Small intestine (tissue), 7 donors: ENCODE measurements around the gene SERPINA4. TPM values are rescaled to one million over a fixed set of nuclear protein-coding genes. Genes with fewer than 3 reads are reported as not detected.

ENCODE experiments used
- DNase-seq, 2 donors: peaks; one replicate each; pipeline versions ENCODE4 v3.0.0 to v3.0.0-alpha.2; 2013
- FAIRE-seq: peaks from 2 replicates; lab custom pipeline; 2012; peaks lifted over from hg19 to GRCh38; lab: Jason Lieb, UNC
- H3K27ac ChIP-seq, 3 donors: one replicate each; pipeline ENCODE4 v1.5.1; 2013; ENCODE audit warnings: low read length in 2 of 3, mild to moderate bottlenecking in 2 of 3, control low read depth in 1 of 3, inconsistent platforms in 1 of 3, low read depth in 1 of 3, moderate library complexity in 1 of 3
- H3K27me3 ChIP-seq, 3 donors: one replicate each; pipeline ENCODE4 v1.6.1; 2013; ENCODE audit warnings: low read length in 3 of 3, inconsistent platforms in 1 of 3; ENCODE audit not compliant: control insufficient read depth in 3 of 3, insufficient read depth in 3 of 3
- H3K36me3 ChIP-seq, 3 donors: one replicate each; pipeline ENCODE4 v1.6.1; 2013; ENCODE audit warnings: low read length in 3 of 3, inconsistent platforms in 1 of 3, low read depth in 1 of 3, mild to moderate bottlenecking in 1 of 3, moderate library complexity in 1 of 3; ENCODE audit not compliant: control insufficient read depth in 3 of 3, insufficient read depth in 2 of 3
- H3K4me1 ChIP-seq, 3 donors: one replicate each; pipeline ENCODE4 v1.6.1; 2013; ENCODE audit warnings: low read length in 2 of 3, inconsistent platforms in 1 of 3, low read depth in 1 of 3, mild to moderate bottlenecking in 1 of 3, moderate library complexity in 1 of 3; ENCODE audit not compliant: control insufficient read depth in 3 of 3, insufficient read depth in 2 of 3
- H3K4me3 ChIP-seq, 3 donors: one replicate each; pipeline ENCODE4 v1.5.1; 2013; ENCODE audit warnings: low read length in 3 of 3, control low read depth in 1 of 3, inconsistent platforms in 1 of 3, low read depth in 1 of 3, mild to moderate bottlenecking in 1 of 3, moderate library complexity in 1 of 3
- H3K9me3 ChIP-seq, 2 donors: one replicate each; pipeline ENCODE4 v1.6.1; 2013; ENCODE audit warnings: low read depth in 1 of 2, low read length in 1 of 2; ENCODE audit not compliant: control insufficient read depth in 2 of 2, insufficient read depth in 1 of 2
- WGBS, 3 donors: extraction: QIAGEN DNeasy Blood & Tissue Kit; methylation state at CpG; one replicate each; pipeline ENCODE4 v1.1.7; 2013; 5-methylcytosine and 5-hydroxymethylcytosine counted together
- polyA plus RNA-seq, 4 donors: library from polyadenylated mRNA; stranded (reverse) in 3 of 4; unstranded in 1 of 4; fragments of 200-250 nt in 3 of 4; fragments of 120-200 nt in 1 of 4; gene quantifications; one replicate each; pipeline versions ENCODE4 v1.2.1 to v1.2.3, GENCODE V29; 2013
- donor health status: healthy with polysubstance abuse.
- donor health status: control.
- donor health status: control.
- donor health status: Bipolar disorder and iron deficiency.
- donor health status: healthy.

The SERPINA4 gene
- polyA plus RNA-seq, 4 donors, result 1.2 to 98.2 TPM; not detected in 2

DNA sequence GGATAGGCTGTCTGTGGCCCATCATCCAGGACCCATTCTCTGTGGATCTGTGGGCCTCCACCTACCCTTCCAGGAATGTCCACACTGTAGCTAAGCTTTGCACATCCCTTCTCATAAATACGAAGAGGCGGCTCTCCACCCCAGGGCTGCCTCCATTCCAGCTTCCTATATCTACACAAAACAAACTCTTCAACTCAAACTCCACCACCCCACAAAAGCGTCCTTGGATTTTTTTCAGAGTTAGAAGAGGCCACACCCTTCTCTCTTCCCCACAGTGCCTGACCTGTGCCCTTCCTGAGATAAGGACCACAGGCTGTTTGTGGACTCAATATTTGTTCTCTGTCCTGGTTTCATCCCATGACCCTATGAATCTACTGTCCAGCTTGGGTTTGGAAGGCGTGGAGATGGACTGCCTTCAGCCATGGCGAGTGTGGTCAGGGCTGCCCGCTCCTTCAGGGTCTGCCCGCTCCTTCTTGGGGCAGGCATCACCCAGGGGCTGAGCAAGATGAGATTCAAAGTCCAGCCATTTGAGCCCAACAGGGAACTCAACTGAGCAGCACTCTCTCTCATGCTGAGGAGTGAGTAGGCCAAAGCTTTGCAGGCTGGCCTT, 39.0 kb upstream of the SERPINA4 start:
- Histone ChIP-seq H3K4me3 (no peak overlapping the region), H3K27ac (no peak overlapping the region), H3K9me3 (no peaks in the 10 kb centered on the region), H3K4me1 (no peaks in the 10 kb centered on the region), H3K36me3 (no peaks in the 10 kb centered on the region), H3K27me3 (no peaks in the 10 kb centered on the region)
- WGBS, 3 donors, result 70 to 84% (median 77%) methylated on average over 7 of the region's 7 CpGs
- no peak for FAIRE-seq
- DNase-seq, result no peak

DNA sequence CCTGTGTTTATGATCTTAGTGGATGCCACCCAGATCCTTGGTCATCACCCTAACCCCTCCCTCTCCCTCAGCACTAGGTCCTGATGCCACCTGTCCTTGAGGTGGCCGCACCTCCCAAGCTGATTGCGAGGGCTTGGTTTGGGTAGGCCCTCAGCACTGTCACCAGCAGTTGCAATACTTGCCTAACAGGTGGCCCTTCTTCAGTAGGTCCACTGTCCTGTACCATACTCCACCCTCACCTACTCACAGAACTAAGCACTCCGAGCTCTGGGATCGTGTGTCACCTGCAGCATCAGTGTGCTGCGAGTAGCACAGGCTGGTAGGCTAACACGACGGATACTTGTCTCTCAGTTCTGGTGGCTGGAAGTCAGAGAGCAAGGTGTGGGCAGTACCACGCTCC, 38.0 kb upstream of the SERPINA4 start:
- no peak for DNase-seq
- Histone ChIP-seq H3K9me3 (no peaks in the 10 kb centered on the region), H3K4me3 (no peak overlapping the region), H3K4me1 (no peaks in the 10 kb centered on the region), H3K27ac (no peak overlapping the region), H3K36me3 (no peaks in the 10 kb centered on the region), H3K27me3 (no peaks in the 10 kb centered on the region)
- no peak for FAIRE-seq
- 83 to 91% (median 86%) methylated on average over 8 of the region's 8 CpGs for WGBS, 3 donors

DNA sequence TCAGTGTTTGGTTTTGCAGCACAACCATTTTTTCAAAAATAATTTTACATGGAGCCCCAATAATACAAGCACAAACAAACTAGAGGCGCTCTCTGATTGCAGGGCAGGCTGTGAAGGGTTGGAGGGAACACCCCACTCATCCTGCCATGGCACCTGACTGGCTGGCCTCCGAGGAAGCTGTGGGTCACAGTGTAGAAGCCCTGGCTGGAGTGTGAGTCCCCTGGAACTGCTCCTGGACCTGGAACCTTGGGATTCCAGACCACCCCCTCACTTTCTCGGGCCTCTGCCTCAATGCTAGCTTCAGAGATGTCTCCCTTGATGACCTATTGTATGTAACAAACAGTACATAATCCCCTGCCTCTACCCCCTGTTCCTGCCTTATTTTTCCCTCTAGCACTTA, 37.1 kb upstream of the SERPINA4 start:
- Histone ChIP-seq H3K36me3 (no peaks in the 10 kb centered on the region), H3K4me1 (no peaks in the 10 kb centered on the region), H3K27ac (no peak overlapping the region), H3K27me3 (no peaks in the 10 kb centered on the region), H3K9me3 (no peaks in the 10 kb centered on the region), H3K4me3 (no peak overlapping the region)
- 55 to 58% (median 57%) methylated on average over 3 of the region's 3 CpGs for WGBS, 3 donors
- FAIRE-seq, result no peak
- DNase-seq, result no peak

DNA sequence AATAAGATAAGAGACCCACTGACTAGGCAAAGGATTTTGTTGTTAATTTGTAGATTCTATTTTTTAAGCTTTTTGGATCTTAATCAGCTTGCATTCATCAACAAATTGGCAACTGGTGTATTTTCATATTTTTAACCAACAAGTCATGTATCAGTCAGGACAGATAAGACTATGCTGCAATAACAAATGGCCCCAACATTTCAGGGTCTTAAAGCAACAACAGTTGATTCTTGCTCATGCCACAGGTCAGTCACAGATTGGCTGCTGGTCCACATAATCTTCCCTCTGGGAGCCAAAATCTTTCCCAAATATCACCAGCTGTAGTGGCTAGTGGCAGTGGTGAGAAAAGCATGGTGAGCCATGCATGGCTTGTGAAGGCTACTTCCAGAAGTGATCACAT, 30.1 kb upstream of the SERPINA4 start:
- no peak for FAIRE-seq
- Histone ChIP-seq H3K27ac (no peak overlapping the region), H3K36me3 (no peaks in the 10 kb centered on the region), H3K4me1 (no peaks in the 10 kb centered on the region), H3K9me3 (no peaks in the 10 kb centered on the region), H3K4me3 (no peak overlapping the region), H3K27me3 (no peaks in the 10 kb centered on the region)
- DNase-seq, result no peak

DNA sequence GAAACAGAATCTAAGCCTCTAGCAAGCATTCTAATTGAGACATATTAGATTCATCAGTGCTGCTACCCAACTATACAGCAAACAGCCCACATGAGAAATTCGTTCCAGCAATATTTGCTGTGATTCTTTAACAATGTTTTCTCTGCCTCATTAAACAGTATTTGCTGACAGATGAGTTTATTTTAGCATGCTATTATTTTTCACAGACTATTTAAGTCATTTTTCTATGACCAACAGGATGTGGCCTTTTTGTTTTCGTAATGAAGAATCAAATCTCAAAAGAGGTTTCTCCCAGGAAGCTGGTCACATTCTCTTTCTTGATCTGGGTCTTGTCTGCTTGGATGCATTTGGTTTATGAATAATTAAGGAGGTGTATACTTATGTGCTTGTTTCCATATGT, 28.8 kb upstream of the SERPINA4 start:
- Histone ChIP-seq H3K9me3 (no peaks in the 10 kb centered on the region), H3K4me1 (no peaks in the 10 kb centered on the region), H3K27me3 (no peaks in the 10 kb centered on the region), H3K4me3 (no peak overlapping the region), H3K27ac (no peak overlapping the region), H3K36me3 (no peaks in the 10 kb centered on the region)
- FAIRE-seq (no peak), DNase-seq (no peak)
- 44 to 68% (median 61%) methylated on average over 2 of the region's 2 CpGs for WGBS, 3 donors

DNA sequence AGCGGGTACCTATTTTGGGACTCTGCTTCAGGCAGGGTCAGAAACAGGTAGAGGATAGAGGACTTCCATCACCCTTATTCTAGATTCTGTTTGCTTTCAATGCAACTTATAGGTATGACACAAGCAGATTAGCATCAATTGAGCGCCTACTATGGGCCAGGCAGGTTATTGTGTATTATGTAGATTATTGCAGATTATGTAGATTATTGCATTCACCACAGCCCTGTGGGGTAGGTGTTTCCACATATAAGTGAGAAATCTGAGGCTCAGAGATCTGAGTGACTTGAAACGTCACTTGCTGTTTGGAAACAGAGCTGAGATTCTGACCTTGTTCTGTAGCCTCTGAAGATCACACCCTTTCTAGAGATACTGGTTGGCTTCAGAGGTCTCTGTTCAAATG, 25.7 kb upstream of the SERPINA4 start:
- FAIRE-seq (no peak), DNase-seq (no peak)
- Histone ChIP-seq H3K36me3 (no peaks in the 10 kb centered on the region), H3K9me3 (no peaks in the 10 kb centered on the region), H3K4me1 (peaks cover 0 to 6% (median 0%) of the 10 kb centered on the region in 3 donors), H3K27me3 (peaks cover 0 to 2% (median 0%) of the 10 kb centered on the region in 3 donors), H3K4me3 (no peak overlapping the region), H3K27ac (no peak overlapping the region)
- WGBS, 3 donors, result 72 to 73% (median 72%) methylated on average over 3 of the region's 3 CpGs

DNA sequence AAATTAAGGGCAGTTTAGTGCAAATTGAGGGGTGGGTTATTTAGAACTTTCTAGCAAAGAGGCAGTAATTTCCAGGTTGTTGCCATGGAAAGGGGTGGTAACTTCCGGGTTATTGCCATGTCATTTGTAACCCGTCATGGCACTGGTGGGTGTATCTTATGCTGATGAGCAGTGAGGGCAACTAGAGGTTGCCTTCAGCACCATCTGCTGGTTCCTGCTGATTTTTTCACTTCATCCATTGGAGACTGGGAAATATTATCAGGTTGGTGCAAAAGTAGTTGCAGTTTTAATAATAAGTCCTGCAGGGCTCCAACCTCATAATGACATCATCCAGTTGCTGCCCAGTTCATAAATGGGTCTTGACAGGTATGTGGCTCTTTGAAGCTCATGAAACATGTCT, 24.4 kb upstream of the SERPINA4 start:
- no peaks in the 10 kb centered on the region for H3K36me3 ChIP-seq
- no peaks in the 10 kb centered on the region for H3K9me3 ChIP-seq
- WGBS, 3 donors, result 34 to 52% (median 51%) methylated on average over 2 of the region's 2 CpGs
- H3K4me3 ChIP-seq, result no peak overlapping the region
- FAIRE-seq (no peak), DNase-seq (peak in 1 of 2 donors; percentile 12)
- peaks cover 0 to 2% (median 0%) of the 10 kb centered on the region in 3 donors for H3K27me3 ChIP-seq
- H3K27ac ChIP-seq, result no peak overlapping the region
- H3K4me1 ChIP-seq, result peaks cover 0 to 12% (median 0%) of the 10 kb centered on the region in 3 donors

DNA sequence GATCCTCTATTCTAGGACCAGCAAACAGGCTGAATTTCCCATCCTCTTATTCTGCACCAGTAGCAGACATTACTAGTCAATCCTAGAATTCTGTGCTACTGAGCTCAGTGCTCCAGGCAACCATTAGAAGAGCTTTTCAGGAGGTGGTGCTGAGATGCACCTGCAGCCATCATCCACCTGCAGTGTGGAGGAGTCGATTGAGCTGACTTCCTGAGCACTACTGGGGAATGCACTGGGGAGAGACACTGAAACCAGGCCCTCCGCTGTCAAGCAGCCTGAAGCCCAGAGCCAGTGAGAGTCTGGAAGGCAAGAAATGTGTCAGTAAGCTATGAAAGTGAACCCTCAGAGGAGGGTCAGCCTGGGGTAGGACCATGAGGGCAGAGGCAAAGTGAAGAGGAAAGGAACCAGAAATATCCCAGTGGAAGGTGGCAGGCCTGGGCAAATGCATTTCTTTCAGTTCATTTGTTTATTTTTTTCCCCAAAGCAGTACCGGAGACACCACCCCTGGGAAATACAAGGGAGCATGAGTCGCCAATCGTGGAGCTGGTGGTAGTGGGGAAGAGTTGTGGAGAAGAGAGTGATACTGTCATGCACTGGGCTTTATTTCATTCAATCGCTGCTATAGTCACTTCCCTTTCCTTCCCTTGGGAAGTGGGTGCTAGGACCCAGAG, 23.0 kb upstream of the SERPINA4 start:
- no peaks in the 10 kb centered on the region for H3K9me3 ChIP-seq
- peaks cover 0 to 12% (median 0%) of the 10 kb centered on the region in 3 donors for H3K4me1 ChIP-seq
- 82 to 85% (median 82%) methylated on average over 6 of the region's 6 CpGs for WGBS, 3 donors
- H3K27ac ChIP-seq, result no peak overlapping the region
- peaks cover 0 to 2% (median 0%) of the 10 kb centered on the region in 3 donors for H3K27me3 ChIP-seq
- no peak overlapping the region for H3K4me3 ChIP-seq
- H3K36me3 ChIP-seq, result no peaks in the 10 kb centered on the region
- no peak for FAIRE-seq
- no peak for DNase-seq
